Small intestine (tissue), 7 donors: ENCODE data around the gene CGB8. TPM values are rescaled to one million over a fixed set of nuclear protein-coding genes. Genes with fewer than 3 reads are reported as not detected.
A peak's percentile ranks its signal among the peaks of the same experiment; 100 is the strongest.
"Not testable (repeated sequence)": the region's sequence is repeated elsewhere in the genome, so short reads cannot be mapped to it uniquely, and the experiment has no call there.

Experiments
- DNase-seq, 2 donors: peaks; one replicate each; pipeline versions ENCODE4 v3.0.0 to v3.0.0-alpha.2; 2013
- FAIRE-seq: peaks from 2 replicates; lab custom pipeline; 2012; peaks lifted over from hg19 to GRCh38; lab: Jason Lieb, UNC
- H3K27ac ChIP-seq, 3 donors: one replicate each; pipeline ENCODE4 v1.5.1; 2013; ENCODE audit warnings: low read length in 2 of 3, mild to moderate bottlenecking in 2 of 3, control low read depth in 1 of 3, inconsistent platforms in 1 of 3, low read depth in 1 of 3, moderate library complexity in 1 of 3
- H3K27me3 ChIP-seq, 3 donors: one replicate each; pipeline ENCODE4 v1.6.1; 2013; ENCODE audit warnings: low read length in 3 of 3, inconsistent platforms in 1 of 3; ENCODE audit not compliant: control insufficient read depth in 3 of 3, insufficient read depth in 3 of 3
- H3K36me3 ChIP-seq, 3 donors: one replicate each; pipeline ENCODE4 v1.6.1; 2013; ENCODE audit warnings: low read length in 3 of 3, inconsistent platforms in 1 of 3, low read depth in 1 of 3, mild to moderate bottlenecking in 1 of 3, moderate library complexity in 1 of 3; ENCODE audit not compliant: control insufficient read depth in 3 of 3, insufficient read depth in 2 of 3
- H3K4me1 ChIP-seq, 3 donors: one replicate each; pipeline ENCODE4 v1.6.1; 2013; ENCODE audit warnings: low read length in 2 of 3, inconsistent platforms in 1 of 3, low read depth in 1 of 3, mild to moderate bottlenecking in 1 of 3, moderate library complexity in 1 of 3; ENCODE audit not compliant: control insufficient read depth in 3 of 3, insufficient read depth in 2 of 3
- H3K4me3 ChIP-seq, 3 donors: one replicate each; pipeline ENCODE4 v1.5.1; 2013; ENCODE audit warnings: low read length in 3 of 3, control low read depth in 1 of 3, inconsistent platforms in 1 of 3, low read depth in 1 of 3, mild to moderate bottlenecking in 1 of 3, moderate library complexity in 1 of 3
- H3K9me3 ChIP-seq, 2 donors: one replicate each; pipeline ENCODE4 v1.6.1; 2013; ENCODE audit warnings: low read depth in 1 of 2, low read length in 1 of 2; ENCODE audit not compliant: control insufficient read depth in 2 of 2, insufficient read depth in 1 of 2
- WGBS, 3 donors: extraction: QIAGEN DNeasy Blood & Tissue Kit; methylation state at CpG; one replicate each; pipeline ENCODE4 v1.1.7; 2013; 5-methylcytosine and 5-hydroxymethylcytosine counted together
- polyA plus RNA-seq, 4 donors: library from polyadenylated mRNA; stranded (reverse) in 3 of 4; unstranded in 1 of 4; fragments of 200-250 nt in 3 of 4; fragments of 120-200 nt in 1 of 4; gene quantifications; one replicate each; pipeline versions ENCODE4 v1.2.1 to v1.2.3, GENCODE V29; 2013
- donor health status: healthy with polysubstance abuse.
- donor health status: control.
- donor health status: control.
- donor health status: Bipolar disorder and iron deficiency.
- donor health status: healthy.

CGB8 gene
- polyA plus RNA-seq, 4 donors = not detected

DNA sequence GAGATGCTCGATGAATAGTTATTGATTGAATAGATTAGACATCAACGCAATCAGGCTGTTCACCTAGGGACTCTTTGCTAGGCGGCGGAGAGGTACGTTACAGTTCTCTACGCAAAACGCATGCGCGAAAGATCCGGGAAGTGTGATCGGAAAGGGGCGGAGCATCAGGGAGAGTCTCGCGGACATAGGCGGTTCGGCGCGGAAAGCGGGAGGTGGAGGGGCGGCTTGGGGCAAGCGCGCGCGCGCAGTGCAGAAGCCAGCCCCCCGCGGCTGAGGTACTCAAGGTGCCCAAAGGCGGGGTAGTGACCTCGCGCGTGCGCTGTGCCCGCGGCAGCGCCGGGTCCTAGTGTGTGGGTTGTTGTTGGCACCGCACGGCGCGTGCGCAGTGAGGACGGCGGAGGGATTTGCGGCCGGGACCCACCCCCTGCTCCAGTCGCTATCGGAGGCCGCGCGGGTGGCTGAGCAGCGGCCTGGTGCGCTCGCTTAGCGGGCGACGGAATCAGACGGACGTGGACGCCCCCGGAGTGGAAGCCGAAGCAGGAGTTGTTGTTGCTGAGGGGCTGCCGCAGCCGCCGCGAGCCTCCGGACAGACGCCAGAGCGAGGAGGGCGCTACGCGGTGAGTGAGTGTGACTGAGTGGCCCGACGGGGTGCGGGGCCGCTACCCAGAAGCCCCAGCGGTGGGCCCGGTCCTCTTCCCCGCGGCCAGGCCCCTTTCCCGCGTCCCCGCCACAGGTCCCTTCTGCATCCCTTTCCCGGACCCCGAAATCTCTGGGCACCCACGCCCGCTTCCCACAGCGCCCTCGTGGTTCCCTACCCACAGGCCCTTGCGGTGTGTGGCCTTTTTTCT lies 36.3 kb upstream of the CGB8 start, which contains the start of gene SNRNP70:
TSS of gene SNRNP70 (plus strand) at position 432 of the 848 bp plus-strand sequence. CDS start 964 bp downstream, outside the sequence.
- H3K27me3 ChIP-seq = peaks cover 0 to 5% (median 0%) of the 10 kb centered on the region in 3 donors
- FAIRE-seq (no peak), DNase-seq (peak; percentile 99 to 100)
- H3K4me1 ChIP-seq = peaks cover 0 to 11% (median 0%) of the 10 kb centered on the region in 3 donors
- H3K4me3 ChIP-seq = peak within 1 kb of the TSS; percentile 70 to 89 (median 82)
- peak within 1 kb of the TSS; percentile 69 to 88 (median 73) for H3K27ac ChIP-seq
- H3K9me3 ChIP-seq = no peaks in the 10 kb centered on the region
- 0 to 1% (median 0%) methylated on average over 78 to 89 of the region's 89 CpGs for WGBS, 3 donors
- H3K36me3 ChIP-seq = peaks cover 2 to 28% (median 2%) of the 10 kb centered on the region in 3 donors

DNA sequence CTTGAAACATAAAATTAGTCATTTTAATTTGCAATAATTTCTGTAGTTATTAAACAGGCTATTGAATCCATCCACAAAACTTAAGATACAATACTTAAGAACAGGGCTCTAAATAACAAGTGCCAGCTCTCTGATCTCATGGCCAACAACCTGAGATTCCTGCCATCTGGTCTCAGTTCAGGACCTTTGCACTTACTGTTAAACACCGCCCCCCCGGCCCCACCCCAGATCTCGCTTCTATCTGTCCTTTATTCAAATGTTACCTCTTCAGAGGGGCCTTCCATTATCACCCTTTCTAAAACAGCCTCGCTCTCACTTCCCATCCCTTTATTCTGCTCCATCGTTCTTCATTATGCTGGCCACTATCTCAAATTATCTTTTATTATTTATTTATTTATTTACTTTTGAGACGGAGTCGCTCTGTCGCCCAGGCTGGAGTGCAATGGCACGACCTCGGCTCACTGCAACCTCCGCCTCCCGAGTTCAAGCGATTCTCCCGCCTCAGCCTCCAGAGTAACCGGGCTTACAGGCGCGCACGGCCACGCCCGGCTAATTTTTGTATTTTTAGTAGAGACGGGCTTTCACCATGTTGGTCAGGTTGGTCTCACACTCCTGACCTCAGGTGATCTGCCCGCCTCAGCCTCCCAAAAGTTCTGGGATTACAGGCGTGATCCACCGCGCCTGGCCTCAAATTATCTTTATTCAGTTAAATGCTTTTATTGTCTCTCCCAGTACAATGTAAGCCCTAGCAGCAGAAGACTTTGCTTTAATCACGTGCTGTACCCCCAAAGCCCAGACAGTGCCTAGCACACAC lies 35.5 kb upstream of the CGB8 start:
- 17 to 53% (median 33%) methylated on average over 26 of the region's 26 CpGs for WGBS, 3 donors
- FAIRE-seq = no peak

DNA sequence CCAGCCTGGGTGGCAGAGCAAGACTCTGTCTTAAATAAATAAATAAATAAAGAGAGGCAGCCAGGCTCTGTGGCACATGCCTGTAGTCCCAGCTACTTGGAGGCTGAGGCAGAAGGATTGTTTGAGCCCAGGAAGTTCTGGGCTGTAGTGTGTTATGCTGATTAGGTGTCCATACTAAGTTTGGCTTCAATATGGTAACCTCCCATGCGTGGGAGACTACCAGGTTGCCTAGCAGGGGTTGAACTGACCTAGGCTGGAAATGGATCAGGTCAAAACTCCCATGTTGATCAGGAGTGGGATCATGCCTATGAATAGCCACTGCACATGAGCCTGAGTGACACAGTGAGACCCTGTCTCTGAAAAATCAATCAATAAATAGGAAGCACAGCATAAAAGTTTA lies 32.4 kb upstream of the CGB8 start:
- WGBS, 3 donors = 80 to 100% (median 94%) methylated on average over 1 of the region's 1 CpG
- no peak overlapping the region for H3K27ac ChIP-seq
- no peaks in the 10 kb centered on the region for H3K9me3 ChIP-seq
- FAIRE-seq (no peak), DNase-seq (no peak)
- peaks cover 0 to 5% (median 0%) of the 10 kb centered on the region in 3 donors for H3K27me3 ChIP-seq
- peaks cover 0 to under 1% (median 0%) of the 10 kb centered on the region in 3 donors for H3K4me1 ChIP-seq
- no peak overlapping the region for H3K4me3 ChIP-seq
- H3K36me3 ChIP-seq = peaks cover 0 to 1% (median 0%) of the 10 kb centered on the region in 3 donors

More for the DNA sequence above, 35.5 kb upstream of the CGB8 start:
- H3K4me3 ChIP-seq = peak overlapping the region in 2 of 3 donors; percentile 70 to 82
- DNase-seq = peak in 1 of 2 donors; percentile 70
- H3K9me3 ChIP-seq = no peaks in the 10 kb centered on the region
- H3K36me3 ChIP-seq = peaks cover 0 to 22% (median 2%) of the 10 kb centered on the region in 3 donors
- peak overlapping the region; percentile 67 to 88 (median 73) for H3K27ac ChIP-seq
- H3K4me1 ChIP-seq = peaks cover 0 to 11% (median 0%) of the 10 kb centered on the region in 3 donors
- peaks cover 0 to 5% (median 0%) of the 10 kb centered on the region in 3 donors for H3K27me3 ChIP-seq

DNA sequence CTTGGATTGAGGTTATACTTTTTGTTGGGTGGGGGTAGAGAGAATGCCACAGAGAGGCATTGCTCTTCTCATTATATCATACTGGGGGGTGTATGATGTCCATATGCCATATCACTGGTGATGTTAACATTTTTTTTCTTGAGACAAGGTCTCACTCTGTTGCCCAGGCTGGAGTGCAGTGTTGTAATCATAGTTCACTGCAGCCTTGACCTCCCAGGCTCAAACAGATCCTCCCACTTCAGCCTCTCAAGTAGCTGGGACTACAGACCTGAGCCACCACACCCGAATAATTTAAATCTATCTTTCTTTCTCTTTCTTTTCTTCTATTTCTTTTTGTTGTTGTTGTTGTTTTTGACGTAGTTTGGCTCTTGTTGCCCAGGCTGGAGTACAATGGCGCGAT lies 31.5 kb upstream of the CGB8 start:
- no peak overlapping the region for H3K27ac ChIP-seq
- no peaks in the 10 kb centered on the region for H3K4me1 ChIP-seq
- no peak for DNase-seq
- H3K36me3 ChIP-seq = no peaks in the 10 kb centered on the region
- no peak for FAIRE-seq
- WGBS, 3 donors = 78 to 92% (median 88%) methylated on average over 4 of the region's 4 CpGs
- H3K27me3 ChIP-seq = peaks cover 0 to 5% (median 0%) of the 10 kb centered on the region in 3 donors
- H3K4me3 ChIP-seq = no peak overlapping the region
- H3K9me3 ChIP-seq = no peaks in the 10 kb centered on the region

DNA sequence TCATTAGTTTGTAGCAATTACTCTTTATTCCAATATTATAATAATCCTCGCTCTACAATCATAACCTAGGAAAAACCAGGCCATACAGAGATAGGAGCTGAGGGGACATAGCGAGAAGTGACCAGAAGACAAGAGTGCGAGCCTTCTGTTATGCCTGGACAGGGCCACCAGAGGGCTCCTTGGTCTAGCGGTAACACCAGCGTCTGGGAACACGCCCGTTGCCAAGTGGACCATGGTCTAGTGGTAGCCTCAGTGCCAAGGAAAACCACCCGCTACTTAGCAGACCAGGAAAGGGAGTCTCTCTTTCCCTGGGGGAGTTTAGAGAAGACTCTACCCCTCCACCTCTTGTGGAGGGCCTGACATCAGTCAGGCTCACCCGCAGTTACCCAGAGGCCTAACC lies 26.0 kb upstream of the CGB8 start:
- not testable (repeated sequence) for H3K27ac ChIP-seq, H3K9me3 ChIP-seq, H3K4me1 ChIP-seq, H3K36me3 ChIP-seq, FAIRE-seq, H3K4me3 ChIP-seq
- 8 to 23% (median 14%) methylated on average over 6 to 8 of the region's 9 CpGs for WGBS, 3 donors
- H3K27me3 ChIP-seq = peaks cover 3 to 37% (median 19%) of the 10 kb centered on the region in 3 donors
- DNase-seq = peak; percentile 54 to 77

DNA sequence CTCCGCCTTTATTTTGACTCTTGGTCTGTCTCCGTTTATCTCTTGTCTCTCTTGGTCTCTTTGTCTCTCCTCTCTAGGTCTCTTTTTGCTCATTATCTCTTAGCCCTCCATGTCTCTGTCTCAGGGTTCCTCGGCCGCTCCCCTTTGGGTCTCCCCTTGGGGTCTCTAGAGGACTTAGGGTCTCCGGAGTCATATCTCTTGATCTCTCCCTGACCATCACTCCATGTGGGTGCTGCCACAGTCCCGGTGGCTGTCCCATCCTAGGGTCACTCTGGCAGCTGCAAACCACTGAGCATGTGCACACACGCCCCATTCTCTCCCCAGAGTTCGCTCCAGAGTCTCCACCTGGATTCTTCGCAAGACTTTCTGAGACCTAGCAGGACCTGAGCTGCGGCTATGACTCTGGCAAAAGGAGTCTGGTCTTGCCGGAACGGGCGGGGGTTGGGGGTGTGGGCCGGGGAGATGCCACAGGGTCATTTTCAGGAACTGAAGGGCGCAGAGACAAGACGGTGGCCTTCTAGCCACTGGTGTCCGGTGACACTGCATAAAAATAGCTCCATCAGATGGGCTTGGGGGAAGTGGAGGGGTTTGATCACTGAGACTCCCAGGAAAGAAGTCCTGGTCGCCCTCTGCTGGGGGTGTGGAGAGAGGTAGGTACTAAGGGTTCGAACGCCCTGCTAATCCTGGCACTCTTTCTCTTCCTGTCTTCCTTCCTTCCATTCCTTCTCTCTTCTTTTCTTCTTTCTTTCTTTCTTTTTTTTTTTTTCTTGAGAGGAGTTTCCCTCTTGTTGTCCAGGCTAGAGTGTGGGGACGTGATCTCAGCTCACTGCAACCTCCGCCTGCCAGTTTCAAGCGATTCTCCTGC lies 24.8 kb upstream of the CGB8 start:
- H3K36me3 ChIP-seq = no peaks in the 10 kb centered on the region
- DNase-seq = no peak
- H3K9me3 ChIP-seq = peaks cover 0 to 7% of the 10 kb centered on the region in 2 donors
- H3K27ac ChIP-seq = no peak overlapping the region
- no peak for FAIRE-seq
- H3K4me3 ChIP-seq = no peak overlapping the region
- H3K4me1 ChIP-seq = no peaks in the 10 kb centered on the region
- WGBS, 3 donors = 49 to 66% (median 53%) methylated on average over 23 of the region's 23 CpGs
- peaks cover 3 to 48% (median 22%) of the 10 kb centered on the region in 3 donors for H3K27me3 ChIP-seq

DNA sequence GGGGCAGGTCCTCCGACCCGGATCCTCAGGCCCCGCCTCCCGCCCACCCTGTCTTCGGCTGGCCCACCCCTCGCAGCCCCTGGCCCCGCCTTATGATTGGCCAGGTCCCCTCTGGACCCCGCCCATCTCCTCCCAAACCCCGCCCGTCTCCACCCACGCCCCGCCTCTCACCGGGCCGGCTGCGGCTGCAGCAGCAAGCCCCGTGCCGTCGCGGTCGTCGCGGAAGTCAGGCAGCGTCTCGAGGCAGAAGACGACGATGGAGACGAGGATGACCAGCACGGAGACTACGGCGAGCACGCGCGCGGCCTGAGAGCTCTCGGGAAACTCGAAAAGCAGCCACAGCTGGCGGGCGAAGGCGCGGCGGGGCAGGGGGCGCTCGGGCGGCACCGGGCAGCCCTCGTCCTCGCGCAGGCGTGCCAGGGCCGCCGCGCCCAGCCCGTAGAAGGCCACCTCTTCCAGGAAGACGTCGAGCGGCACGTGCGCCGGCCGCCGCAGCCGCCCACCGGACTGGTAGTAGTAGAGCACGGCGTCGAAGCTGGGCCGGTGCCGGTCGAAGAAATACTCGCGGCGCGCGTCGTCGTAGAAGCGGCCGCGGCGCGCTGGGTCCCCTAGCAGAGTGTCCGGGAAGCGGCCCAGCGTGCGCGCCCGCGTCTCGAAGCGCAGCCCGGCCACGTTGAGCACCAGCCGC lies 23.1 kb upstream of the CGB8 start:
- H3K27ac ChIP-seq = no peak overlapping the region
- peaks cover 0 to 7% of the 10 kb centered on the region in 2 donors for H3K9me3 ChIP-seq
- H3K36me3 ChIP-seq = no peaks in the 10 kb centered on the region
- H3K4me3 ChIP-seq = peak overlapping the region in 1 of 3 donors; percentile 20
- peaks cover 3 to 55% (median 24%) of the 10 kb centered on the region in 3 donors for H3K27me3 ChIP-seq
- H3K4me1 ChIP-seq = no peaks in the 10 kb centered on the region
- DNase-seq (peak in 1 of 2 donors; percentile 26), FAIRE-seq (no peak)
- WGBS, 3 donors = 7 to 18% (median 8%) methylated on average over 62 to 93 of the region's 93 CpGs
